HUES48 (cell line): ENCODE measurements around the gene SFXN1.
"Not testable (repeated sequence)": the region's sequence is repeated elsewhere in the genome, so short reads cannot be mapped to it uniquely, and the experiment has no call there.

Experiments
- H3K27ac ChIP-seq: one replicate; pipeline ENCODE4 v1.7.0; 2013; ENCODE audit warnings: low read depth, low read length, inconsistent platforms
- H3K27me3 ChIP-seq: 2 replicates; pipeline ENCODE4 v1.6.1; 2013; ENCODE audit warnings: mild to moderate bottlenecking, low read length; ENCODE audit not compliant: control insufficient read depth, insufficient read depth
- H3K36me3 ChIP-seq: 2 replicates; pipeline ENCODE4 v1.6.1; 2013; ENCODE audit warnings: low read length; ENCODE audit not compliant: control insufficient read depth, insufficient read depth
- H3K4me1 ChIP-seq: 2 replicates; pipeline ENCODE4 v1.6.1; 2013; ENCODE audit warnings: mild to moderate bottlenecking, low read length; ENCODE audit not compliant: control insufficient read depth, insufficient read depth
- H3K4me3 ChIP-seq: 2 replicates; pipeline ENCODE4 v1.5.1; 2013; ENCODE audit warnings: mild to moderate bottlenecking, low read depth, low read length
- H3K9ac ChIP-seq: 2 replicates; pipeline ENCODE4 v1.6.1; 2013; ENCODE audit warnings: mild to moderate bottlenecking, low read depth, low read length, moderate library complexity
- H3K9me3 ChIP-seq: 2 replicates; pipeline ENCODE4 v1.6.1; 2013; ENCODE audit warnings: low read length; ENCODE audit not compliant: control insufficient read depth, insufficient read depth

SFXN1 gene

GRCh38 chr5:175520873-175521272 lies 42.5 kb downstream of the SFXN1 start:
- Histone ChIP-seq H3K36me3 (peaks cover 93% of the 10 kb centered on the region), H3K4me3 (no peak overlapping the region), H3K9me3 (no peaks in the 10 kb centered on the region), H3K27me3 (no peaks in the 10 kb centered on the region), H3K27ac (no peak overlapping the region), H3K9ac (no peak overlapping the region), H3K4me1 (no peaks in the 10 kb centered on the region)

- peaks cover 93% of the 10 kb centered on the region for H3K36me3 ChIP-seq
- no peaks in the 10 kb centered on the region for H3K27me3 ChIP-seq
- H3K27ac ChIP-seq: no peak overlapping the region
- H3K4me3 ChIP-seq: no peak overlapping the region
- H3K4me1 ChIP-seq: no peaks in the 10 kb centered on the region
- H3K9me3 ChIP-seq: no peaks in the 10 kb centered on the region
- H3K9ac ChIP-seq: no peak overlapping the region
Observed at GRCh38 chr5:175521313-175521833, 43.0 kb downstream of the SFXN1 start.

GRCh38 chr5:175523292-175523691 lies 44.9 kb downstream of the SFXN1 start:
- Histone ChIP-seq H3K4me3 (no peak overlapping the region), H3K9ac (no peak overlapping the region), H3K27me3 (no peaks in the 10 kb centered on the region), H3K36me3 (peaks cover 90% of the 10 kb centered on the region), H3K9me3 (no peaks in the 10 kb centered on the region), H3K4me1 (no peaks in the 10 kb centered on the region), H3K27ac (no peak overlapping the region)

GRCh38 chr5:175524211-175524610 lies 45.9 kb downstream of the SFXN1 start:
- Histone ChIP-seq H3K4me1 (no peaks in the 10 kb centered on the region), H3K36me3 (peaks cover 87% of the 10 kb centered on the region), H3K9ac (no peak overlapping the region), H3K9me3 (no peaks in the 10 kb centered on the region), H3K27ac (no peak overlapping the region), H3K4me3 (no peak overlapping the region), H3K27me3 (no peaks in the 10 kb centered on the region)

GRCh38 chr5:175526691-175527090 lies 48.3 kb downstream of the SFXN1 start:
- Histone ChIP-seq H3K27me3 (no peaks in the 10 kb centered on the region), H3K27ac (no peak overlapping the region), H3K4me1 (no peaks in the 10 kb centered on the region), H3K9me3 (no peaks in the 10 kb centered on the region), H3K36me3 (peaks cover 74% of the 10 kb centered on the region), H3K9ac (no peak overlapping the region), H3K4me3 (no peak overlapping the region)

- Histone ChIP-seq H3K9ac (no peak overlapping the region), H3K36me3 (peaks cover 31% of the 10 kb centered on the region), H3K4me1 (peaks cover 19% of the 10 kb centered on the region), H3K27me3 (no peaks in the 10 kb centered on the region), H3K4me3 (no peak overlapping the region), H3K27ac (no peak overlapping the region), H3K9me3 (no peaks in the 10 kb centered on the region)
Observed at GRCh38 chr5:175531361-175531760, 53.0 kb downstream of the SFXN1 start.

- H3K36me3 ChIP-seq: peaks cover 9% of the 10 kb centered on the region
- H3K4me3 ChIP-seq: no peak overlapping the region
- H3K27me3 ChIP-seq: no peaks in the 10 kb centered on the region
- no peak overlapping the region for H3K27ac ChIP-seq
- H3K4me1 ChIP-seq: peaks cover 24% of the 10 kb centered on the region
- no peak overlapping the region for H3K9ac ChIP-seq
- H3K9me3 ChIP-seq: no peaks in the 10 kb centered on the region
Observed at GRCh38 chr5:175534070-175534932, 55.9 kb downstream of the SFXN1 start.

GRCh38 chr5:175535331-175535730 lies 57.0 kb downstream of the SFXN1 start:
- not testable (repeated sequence) for H3K27ac ChIP-seq, H3K9ac ChIP-seq, H3K36me3 ChIP-seq, H3K4me3 ChIP-seq, H3K27me3 ChIP-seq, H3K9me3 ChIP-seq
- peaks cover 30% of the 10 kb centered on the region for H3K4me1 ChIP-seq

- Histone ChIP-seq H3K9ac (no peak overlapping the region), H3K36me3 (no peaks in the 10 kb centered on the region), H3K4me1 (peaks cover 31% of the 10 kb centered on the region), H3K27me3 (no peaks in the 10 kb centered on the region), H3K9me3 (no peaks in the 10 kb centered on the region), H3K27ac (no peak overlapping the region), H3K4me3 (peak overlapping the region; percentile 18; the same call in 1 of the 2 replicates)
Observed at GRCh38 chr5:175535796-175536195, 57.4 kb downstream of the SFXN1 start.

GRCh38 chr5:175538576-175538975 lies 60.2 kb downstream of the SFXN1 start:
- no peak overlapping the region for H3K9ac ChIP-seq
- H3K4me1 ChIP-seq: peaks cover 38% of the 10 kb centered on the region
- no peaks in the 10 kb centered on the region for H3K9me3 ChIP-seq
- no peaks in the 10 kb centered on the region for H3K36me3 ChIP-seq
- H3K4me3 ChIP-seq: no peak overlapping the region
- H3K27ac ChIP-seq: no peak overlapping the region
- no peaks in the 10 kb centered on the region for H3K27me3 ChIP-seq

GRCh38 chr5:175539936-175540335 lies 61.6 kb downstream of the SFXN1 start:
- H3K9ac ChIP-seq: no peak overlapping the region
- no peak overlapping the region for H3K4me3 ChIP-seq
- no peaks in the 10 kb centered on the region for H3K27me3 ChIP-seq
- no peaks in the 10 kb centered on the region for H3K36me3 ChIP-seq
- H3K27ac ChIP-seq: no peak overlapping the region
- H3K9me3 ChIP-seq: no peaks in the 10 kb centered on the region
- H3K4me1 ChIP-seq: peaks cover 29% of the 10 kb centered on the region
